Activated CD4-positive, CD25-positive, alpha-beta regulatory T cell treated with anti-CD3 and anti-CD28 coated beads, Interleukin-2, amount 50 U/mL, for 72 hours (primary cell): ENCODE results near the gene CACNA1C.

Source experiments
- DNase-seq: peaks from one replicate; pipeline ENCODE4 v3.0.0; 2021

Gene CACNA1C

DNA sequence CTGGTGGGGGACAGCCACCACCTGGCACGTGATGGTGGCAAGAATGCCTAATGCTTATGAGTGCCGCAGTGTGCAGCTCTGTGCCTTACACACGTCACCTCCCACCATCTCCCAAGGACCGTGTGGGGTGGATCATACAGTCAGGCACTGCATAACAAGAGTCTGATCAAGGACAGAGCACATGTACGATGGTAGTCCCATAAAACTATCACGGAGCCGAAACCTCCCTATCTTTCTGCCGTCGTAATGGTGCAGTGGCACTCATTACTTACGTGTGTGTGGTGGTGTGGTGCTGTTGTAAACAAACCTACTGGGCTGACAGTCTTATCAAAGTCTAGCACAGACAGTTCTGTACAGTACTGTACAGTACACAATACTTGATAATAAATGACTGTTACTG, 89.3 kb downstream of the CACNA1C start:
- no peak for DNase-seq

DNA sequence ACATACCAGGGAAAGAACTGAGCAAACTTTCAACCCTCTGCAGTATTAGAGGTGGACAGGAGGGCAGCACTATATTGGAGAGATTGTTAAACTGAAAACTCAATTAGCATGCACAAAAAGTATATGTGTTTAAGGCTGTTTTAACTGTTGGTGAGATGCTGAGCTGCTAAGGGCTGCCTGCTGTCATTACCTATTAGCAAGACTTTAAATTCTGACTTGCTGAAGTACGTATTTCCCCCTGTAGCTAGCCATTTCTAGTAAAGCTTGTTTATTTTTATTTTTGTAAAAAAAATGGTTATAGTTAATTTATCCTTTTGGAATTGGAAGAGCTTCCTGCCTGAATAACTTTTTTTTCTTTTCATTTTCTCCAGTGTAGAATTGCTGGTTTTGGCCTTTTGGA, 92.2 kb downstream of the CACNA1C start:
- DNase-seq: no peak

DNA sequence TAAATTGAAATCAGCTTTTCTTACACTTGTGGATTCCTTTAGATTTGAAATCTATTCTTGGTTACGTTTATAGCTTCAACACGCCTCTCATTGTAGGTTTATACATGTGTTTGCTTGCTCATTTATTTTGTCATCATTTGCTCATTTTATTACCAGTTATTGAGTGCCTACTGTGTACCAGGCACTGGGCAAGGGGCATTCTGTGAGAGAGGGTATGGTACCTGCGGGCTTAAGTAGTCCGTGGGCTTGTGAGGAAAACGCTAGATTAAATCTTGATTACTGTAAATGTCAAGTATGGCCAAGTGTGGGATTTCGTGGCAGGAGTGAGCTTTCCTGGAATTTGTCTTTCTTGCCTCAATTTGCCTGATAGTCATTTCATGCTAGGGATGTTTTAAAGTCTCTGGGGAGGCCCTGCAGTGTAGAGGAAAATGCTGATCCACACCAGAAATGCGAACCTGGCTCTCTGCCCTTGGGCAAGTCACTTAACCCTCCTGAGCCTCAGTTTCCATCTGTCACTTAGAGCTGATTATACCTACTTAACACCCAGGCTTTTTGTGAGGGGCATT, 92.7 kb downstream of the CACNA1C start:
- no peak for DNase-seq

DNA sequence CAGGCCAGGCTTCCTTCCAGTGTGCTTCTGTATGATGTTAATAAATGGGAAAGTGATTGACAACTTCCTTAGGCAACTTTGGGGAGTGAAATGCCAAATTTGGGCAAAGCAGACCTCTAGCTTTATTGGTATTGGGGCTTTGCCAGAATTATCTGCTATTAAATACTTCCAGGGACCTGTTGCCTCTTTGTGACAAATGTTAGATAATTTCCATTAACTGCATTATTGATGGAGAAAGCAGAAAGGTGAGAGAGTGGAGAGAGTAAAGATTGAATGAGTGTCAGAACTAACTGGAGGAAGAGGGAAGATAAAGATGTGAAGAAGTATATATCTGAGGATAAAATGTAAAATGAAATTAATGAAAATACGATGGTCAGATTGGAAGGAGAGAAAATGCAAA, 94.5 kb downstream of the CACNA1C start:
- DNase-seq: no peak

DNA sequence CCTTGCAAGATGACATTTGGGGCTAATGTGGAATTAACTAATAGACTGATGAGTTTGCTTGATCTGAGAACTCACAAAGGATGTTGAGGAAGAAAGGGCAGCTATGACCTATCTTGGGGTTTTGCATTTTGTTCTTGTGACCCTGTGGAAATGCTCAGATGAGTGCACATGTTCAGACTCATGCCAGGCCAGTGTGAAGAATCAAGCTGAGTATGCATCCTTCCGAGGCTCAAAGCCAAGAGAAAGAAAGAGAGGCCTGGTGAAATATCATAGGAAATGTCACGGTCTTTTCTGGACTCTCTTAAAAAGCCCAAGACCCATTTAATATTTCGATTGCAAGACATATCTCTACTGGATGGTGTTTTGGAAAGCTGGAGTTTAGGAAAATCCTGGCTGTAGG, 96.3 kb downstream of the CACNA1C start:
- no peak for DNase-seq

DNA sequence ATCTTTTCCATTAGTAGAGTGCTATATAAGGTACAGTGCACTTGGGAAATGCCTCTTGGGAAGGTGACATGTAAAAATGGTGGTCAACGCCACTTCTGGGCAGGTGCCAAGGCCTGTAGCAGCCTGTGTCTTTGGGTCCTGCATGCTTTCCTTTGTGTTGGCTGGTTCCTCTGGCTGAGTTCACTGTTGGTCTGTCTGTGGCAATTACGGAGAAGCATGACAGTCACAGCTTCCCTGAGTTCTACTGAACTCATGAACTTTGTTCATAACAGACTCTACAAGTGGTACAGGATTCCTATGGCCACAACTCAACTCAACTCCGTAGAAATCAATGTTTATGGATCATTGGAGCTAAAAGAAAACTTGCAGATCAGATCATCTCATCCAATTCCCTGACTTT, 98.0 kb downstream of the CACNA1C start:
- DNase-seq: no peak

DNA sequence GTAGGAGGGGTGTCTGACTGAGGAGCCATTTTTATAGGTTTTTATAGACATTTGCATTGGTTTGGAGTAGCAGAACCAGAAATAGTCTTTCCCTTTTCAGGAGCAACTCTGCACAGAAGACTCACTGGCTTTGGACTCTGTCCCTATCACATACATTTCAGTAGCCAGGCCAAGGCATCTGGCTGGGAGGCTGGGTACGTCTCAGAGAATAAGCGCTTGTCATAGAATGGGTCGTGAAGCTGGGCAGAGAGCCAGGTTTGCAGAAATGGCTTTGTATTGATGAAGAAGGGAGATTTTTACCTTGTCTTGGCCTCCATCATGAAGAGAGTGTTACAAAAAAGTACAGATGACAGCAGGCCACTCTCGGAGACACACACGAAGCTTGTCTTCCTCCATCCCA, 98.6 kb downstream of the CACNA1C start:
- DNase-seq: no peak

DNA sequence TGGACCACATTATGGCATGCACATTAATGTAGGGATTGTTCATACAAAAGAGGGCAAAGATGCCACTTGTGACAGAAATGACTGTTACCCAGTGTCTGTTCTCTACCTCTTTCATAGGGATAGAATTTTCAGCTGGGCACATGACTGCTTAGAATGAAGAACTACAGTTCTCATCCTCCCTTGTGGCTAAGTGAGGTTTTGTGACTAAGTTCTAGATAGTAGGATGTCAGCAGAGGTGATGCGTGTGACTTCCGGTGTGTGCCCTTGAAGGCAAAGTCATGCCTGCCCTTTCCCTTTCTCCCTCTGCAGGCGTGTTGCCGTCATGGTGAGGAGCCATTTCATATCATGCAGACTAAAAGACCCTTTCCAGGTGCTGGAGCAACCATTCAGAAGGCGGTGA, 99.3 kb downstream of the CACNA1C start:
- DNase-seq: no peak

DNA sequence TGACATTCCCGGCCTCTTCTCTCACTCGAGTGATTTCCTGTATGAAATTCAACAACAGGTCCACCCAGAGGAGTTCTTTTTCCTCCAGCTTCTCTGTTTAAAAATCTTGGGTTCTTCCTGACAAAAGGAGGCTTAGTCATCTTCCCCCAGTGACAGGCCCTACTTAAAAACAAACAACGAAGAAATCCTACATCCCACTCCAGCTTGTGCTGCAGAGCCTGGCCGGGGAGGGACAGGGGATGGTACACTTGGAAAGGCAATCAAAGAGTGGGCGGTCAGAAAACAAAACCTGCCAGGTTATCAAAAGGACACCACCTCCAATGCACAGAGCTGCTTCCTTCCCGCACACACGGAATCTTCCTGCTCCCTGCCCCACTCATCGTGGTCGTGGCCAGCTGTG, 101.3 kb downstream of the CACNA1C start:
- no peak for DNase-seq

DNA sequence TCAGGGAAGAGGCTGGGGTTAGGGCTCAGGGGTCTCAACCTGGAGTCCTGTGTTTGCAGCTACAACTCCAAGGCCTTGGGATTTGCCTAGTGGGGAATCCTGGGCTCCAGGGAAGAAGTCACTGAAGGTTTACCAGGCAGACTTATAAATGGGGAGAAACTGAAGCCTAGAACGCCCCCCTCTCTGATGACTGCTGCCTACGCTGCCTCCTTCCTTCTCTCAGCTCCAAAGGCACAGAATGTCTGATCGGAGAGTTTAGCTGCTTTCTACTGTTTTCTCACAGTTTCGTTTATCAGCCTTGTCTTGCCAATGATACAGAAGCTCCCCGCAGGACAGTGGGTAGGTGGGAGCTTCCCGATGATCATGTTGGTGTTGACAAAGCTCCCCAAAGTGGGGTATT, 101.7 kb downstream of the CACNA1C start:
- DNase-seq: no peak

DNA sequence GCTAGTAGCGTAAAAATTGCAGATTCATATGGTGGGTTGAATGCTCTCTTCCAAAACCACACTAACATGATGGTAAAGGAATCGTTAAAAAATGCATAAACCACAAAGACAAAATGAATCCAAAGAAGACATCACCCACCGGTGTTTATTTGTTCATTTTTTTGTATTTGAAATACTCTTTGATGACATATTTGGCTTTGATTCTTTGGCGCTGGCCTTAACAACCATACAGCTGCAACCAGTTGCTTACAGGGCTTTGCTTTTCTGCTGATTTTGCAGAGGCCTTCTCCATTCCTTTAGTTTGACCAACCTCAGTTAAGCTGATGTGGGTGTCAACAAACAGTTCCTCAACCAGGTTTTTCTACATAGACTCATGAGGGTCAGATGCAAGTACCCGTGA, 103.5 kb downstream of the CACNA1C start:
- no peak for DNase-seq

DNA sequence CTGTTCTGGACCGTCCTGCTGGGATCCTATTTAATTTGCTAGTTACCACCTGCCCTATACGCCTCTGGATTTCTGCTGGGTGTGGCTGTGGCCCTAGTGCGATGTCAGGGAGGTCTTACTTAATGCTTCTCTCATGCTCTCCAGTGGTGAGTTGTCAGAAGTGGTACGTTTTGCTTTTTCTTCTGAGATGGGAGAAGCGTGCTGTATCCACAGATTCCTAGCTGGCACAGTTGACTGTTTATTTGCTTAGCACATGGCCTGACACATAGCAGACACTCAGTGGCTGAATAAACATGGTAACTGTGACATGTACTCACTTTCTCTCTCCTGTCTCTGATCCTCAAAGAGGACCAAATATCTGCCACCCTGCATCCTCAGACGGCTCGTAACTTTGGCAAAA, 107.3 kb downstream of the CACNA1C start:
- no peak for DNase-seq

DNA sequence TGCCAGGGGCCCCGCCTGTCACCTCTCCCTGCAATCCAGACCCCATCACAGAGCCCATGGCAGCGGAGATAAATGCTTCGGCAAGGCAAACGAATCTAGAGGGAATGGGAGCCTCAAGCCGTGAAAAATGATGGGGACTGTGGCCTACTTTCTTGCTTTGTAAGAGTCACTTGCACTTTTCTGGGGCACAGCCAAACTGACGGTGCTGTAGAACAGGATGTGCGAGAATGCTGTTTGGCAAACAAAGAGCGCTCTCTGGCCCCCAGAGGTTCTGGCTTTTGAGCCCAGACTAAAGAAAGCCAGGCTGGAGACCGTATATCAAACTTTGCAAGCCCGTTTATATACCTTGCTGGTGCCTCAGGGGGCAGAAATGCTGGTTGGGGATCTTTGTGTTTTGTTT, 108.7 kb downstream of the CACNA1C start:
- no peak for DNase-seq

DNA sequence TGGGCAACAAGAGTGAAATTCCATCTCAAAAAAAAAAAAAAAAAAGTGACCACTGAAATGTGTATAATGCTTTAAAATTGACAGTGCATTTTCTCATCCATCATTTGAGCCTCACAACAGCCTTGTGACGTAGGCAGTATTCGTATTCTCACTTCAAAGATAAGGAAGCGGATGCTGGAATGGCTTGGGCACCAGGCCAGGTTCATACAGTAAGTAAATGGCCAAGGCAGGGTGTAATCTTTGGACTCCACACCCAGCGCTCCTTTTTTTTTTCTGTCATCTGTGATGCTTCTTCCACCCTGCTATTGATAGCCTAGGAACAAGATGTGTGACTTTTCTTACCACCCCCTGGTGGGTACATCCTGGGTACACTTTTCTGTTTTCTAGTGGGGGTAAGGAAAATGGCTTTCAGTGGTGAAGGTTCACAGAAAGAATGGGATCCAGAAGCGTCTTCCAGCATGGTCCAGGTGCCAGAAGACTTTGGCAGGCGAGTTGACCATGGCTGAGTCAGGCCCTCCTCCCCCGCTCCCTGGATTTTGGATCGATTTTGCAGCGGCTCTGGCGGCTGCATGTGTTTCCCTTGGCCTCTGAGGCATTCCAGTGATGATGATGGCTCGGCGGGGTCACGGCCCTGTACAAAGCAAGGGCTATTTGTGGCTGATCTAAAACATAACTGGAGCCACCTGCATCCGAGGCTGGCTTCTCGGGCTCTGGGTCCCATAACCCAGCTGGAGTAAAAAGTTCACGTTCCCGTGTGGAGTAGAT, 110.6 kb downstream of the CACNA1C start:
- DNase-seq: no peak

DNA sequence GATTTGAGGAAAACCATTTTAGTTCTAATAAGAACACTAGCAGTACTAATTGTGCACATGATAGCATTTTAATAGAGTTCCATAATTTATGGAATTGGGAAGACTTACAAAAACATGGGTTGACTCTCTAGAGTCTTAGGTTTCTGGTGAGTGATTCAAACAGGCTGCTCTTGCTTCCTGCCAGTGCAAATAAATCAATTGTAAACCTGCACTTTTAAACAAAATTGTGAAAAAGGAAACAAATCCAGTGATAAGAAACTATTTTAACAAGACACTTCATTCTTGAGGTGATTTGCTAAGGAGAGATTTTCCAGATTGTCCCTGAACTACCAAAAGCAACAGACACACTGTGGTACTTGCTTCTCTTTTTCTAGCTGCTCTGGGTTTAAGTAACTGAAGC, 112.2 kb downstream of the CACNA1C start:
- DNase-seq: no peak

DNA sequence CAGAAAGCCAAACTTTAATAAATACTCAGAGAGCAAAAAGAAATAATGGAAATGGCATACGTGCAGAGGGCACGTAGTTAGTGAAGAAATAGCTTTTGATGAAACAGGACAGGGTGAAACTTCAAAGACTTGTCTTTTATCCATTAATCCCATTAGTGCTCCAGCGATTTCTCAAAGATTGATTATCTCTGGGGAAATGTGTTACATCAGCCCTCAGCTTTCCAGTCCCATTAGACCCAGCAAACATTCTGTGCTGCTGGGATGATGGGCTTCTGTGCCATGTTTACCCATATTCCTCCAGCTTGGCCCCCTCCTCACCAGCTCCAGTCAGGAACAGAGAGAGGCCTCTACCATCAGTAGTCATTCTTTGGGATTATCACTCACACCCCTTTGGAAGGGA, 113.1 kb downstream of the CACNA1C start:
- no peak for DNase-seq

DNA sequence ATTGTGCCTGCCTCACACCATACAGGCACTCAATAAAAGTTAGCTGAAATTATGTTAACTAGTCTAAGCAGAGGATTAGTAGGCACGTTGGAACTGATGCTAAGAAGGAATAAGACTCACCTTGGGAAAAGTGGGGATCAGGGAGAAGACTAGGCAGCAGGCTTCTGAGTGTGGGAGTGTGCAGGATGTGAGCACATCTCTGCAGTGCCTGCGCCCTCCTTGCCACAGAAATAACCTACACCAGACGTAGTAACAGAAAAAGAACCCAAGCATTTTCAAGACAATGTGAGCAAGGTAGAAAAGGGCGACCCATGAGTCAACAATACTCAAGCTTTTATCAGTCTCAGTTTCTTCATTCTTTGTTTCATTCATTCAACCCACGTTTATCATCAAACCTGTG, 113.9 kb downstream of the CACNA1C start:
- DNase-seq: no peak

DNA sequence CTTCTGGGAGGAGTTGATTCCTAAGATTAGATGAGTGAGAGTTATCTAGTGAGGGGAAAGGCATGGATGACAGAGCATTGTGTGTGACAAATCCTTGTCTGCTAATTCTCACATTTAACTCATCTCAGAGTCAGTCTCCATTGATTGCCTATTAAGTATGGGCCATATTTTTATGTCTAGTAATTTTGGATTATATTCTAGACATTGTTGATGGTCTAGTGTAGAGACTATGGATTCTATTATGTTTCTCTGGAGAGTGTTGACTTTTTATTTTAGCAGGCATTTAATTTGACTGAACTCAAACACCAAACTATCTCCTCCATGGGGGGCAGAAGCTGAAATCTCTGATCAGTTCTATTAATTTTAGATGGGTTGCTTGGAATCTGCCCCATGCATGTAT, 114.4 kb downstream of the CACNA1C start:
- DNase-seq: no peak

DNA sequence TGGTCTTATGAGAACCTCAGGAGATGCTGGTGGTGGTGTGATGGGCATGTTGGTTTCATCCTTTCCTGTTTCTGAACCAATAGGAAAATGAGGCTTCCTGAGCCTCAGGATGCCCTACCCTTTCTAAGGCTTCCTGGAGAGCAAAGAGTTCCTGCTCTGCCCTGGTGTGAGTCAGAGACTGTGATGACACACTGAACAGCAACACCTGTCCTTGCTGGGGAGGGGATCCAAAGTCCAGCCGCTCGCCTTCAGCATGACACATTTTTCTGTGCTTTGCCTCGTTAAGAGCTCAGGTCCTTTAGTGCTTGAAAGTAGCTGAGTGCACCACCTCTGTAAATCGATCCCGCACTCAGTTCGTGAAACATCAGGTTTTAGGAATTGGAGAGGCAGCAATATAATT, 116.0 kb downstream of the CACNA1C start:
- DNase-seq: no peak

DNA sequence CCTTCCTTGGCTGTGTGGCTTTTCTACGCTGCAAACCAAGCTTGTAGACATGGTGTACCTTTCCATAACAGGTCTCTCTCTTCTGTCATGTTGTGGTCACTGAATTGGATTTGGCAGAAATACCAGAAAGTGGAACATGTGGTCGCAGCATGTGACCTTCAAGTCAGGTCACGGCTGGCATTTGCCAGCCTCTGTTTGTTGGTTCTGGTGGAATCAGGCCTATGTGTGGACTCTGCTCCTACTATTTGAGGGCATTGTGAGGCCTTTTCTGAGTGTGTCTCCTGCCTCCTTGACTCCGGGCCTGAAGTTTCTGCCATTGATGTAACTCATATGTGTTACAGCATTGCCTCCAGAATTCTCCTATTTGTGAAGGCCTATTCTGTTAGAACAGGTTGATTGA, 116.7 kb downstream of the CACNA1C start:
- DNase-seq: no peak

DNA sequence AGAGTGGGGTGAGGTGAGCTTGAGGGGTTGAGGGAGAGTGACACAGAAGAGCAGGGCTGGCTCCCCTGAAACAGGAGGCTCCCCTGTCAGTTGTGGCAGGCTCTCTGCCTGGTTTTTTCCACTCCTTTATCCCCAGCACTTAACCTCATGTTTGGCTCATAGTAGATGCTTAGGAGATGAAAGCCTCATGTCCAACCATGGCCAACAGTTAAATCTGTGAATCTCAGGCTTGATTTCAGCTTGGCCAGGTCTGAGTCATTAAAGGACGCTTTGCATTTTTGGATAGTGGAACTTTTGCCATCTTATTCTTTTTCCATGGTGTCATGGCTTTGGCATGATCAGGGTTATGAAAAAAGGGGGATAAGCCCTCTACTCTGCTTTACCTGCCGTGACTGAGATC, 117.2 kb downstream of the CACNA1C start:
- no peak for DNase-seq

DNA sequence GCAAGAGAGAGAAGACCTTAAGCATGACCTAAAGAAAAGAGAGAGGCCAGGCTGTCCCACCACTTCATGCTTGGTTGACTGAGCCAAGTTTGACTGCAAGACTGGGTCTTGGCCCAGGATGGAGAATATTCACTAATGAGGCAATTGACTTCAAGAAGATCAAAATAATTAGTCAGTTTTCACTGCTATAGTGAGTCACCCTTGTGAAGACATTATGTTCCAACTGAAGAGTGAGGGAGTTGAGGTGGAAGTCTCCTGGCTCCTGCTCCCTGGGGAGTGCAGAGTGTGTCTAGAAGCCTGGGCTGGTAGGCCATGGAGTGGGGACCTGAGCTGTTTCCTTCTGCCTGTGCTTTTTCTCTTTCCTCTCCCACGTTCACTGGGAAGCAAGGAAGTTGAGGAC, 117.6 kb downstream of the CACNA1C start:
- no peak for DNase-seq

DNA sequence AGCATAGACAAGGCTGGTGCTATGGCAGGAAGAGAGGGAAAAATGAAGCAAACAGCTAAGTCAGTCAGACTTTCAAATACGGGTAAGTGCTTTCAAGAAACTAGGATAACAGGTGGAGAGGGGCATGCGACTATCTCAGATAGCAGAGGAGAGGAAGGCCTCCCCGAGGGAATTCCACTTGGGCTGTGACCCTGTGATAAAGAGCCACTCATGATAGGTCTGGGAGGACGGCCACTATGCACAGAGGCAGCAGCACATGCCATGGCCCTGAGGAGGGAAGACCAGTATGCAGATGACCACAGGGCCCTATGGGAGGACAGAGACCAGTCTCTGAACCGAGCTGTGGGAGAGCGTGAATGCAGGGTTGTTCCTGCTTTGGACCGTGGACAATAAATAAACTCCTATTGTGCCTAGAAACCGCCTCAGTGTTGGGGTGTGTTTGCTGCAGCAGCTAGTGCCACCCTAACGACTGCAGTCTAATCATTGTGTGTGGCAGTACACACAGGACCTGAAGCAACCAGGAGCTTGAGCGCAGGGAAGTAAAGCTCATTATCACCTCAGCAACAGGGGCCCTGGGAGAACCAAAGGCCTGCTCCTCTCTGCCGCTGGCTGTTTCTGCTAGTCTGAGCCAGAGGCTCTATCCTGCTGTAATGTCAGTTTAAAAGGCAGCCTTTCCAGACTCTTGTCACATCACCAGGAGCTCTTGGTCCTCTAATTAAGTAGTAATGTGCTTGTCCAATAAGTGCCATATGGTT, 119.1 kb downstream of the CACNA1C start:
- DNase-seq: no peak

DNA sequence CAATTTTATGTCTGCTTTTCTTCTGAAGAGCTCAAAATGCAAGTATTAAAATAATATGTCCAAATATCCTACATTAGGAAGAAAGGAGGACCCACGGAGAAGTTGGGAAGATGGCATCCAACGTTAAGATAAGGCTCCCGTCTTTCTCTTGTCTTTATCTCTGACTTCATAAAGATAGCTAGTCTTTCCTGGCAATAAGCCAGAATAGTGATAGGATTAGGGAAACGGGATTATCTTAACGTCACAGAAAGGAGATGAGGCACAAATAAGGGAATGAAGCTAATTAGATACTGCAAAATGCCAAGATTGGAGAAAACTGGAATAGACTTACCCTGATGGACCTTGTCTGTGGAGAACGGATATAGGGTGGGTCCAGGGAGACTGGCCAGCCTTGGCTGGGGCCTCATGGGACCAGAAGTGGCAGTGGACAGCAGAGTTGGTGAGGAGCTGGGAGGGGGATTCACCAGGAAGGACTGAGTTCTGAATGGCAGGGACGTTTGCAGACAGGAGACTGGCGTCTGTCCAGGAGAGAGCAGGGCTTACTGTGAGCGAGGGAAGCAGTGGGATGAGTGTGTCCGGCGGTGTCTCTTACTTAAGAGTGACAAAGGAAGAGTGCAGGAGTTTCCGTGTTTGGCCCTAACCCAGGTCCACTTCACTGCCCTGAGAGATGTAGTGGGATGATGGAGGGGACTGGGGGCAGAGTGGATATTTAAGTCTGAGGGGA, 119.9 kb downstream of the CACNA1C start:
- DNase-seq: no peak
